H1 (cell line): ENCODE results near the gene HELZ2. TPM values are rescaled to one million over a fixed set of nuclear protein-coding genes. Genes with fewer than 3 reads are reported as not detected.
"Not testable (repeated sequence)": the region's sequence is repeated elsewhere in the genome, so short reads cannot be mapped to it uniquely, and the experiment has no call there.

ENCODE experiments used
- CTCF ChIA-PET: fragments of 300-600 bp; sonication (Branson Sonifier 250); formaldehyde crosslinking; loops from one replicate; lab custom pipeline; 2021; ENCODE audit not compliant: partially characterized antibody; lab: Charles Lee
- POLR2A ChIA-PET: fragments of 300-600 bp; sonication (Branson Sonifier 250); formaldehyde crosslinking; loops from one replicate; lab custom pipeline; 2021; ENCODE audit warnings: inconsistent platforms; ENCODE audit not compliant: partially characterized antibody; lab: Charles Lee
- DNase-seq, 2 experiments: peaks; one replicate each; pipeline versions ENCODE4 v3.0.0 to v3.0.0-alpha.2; 2010 to 2022; ENCODE audit warnings: low spot score in 2 of 2, low read depth in 1 of 2, mixed read lengths in 1 of 2
- FAIRE-seq: peaks from 2 replicates; lab custom pipeline; 2011; peaks lifted over from hg19 to GRCh38; lab: Jason Lieb, UNC
- H2AFZ ChIP-seq: 2 replicates; pipeline ENCODE4 v1.8.1; 2012; ENCODE audit warnings: low read length, inconsistent platforms
- H2AK5ac ChIP-seq: 2 replicates; pipeline ENCODE4 v1.6.1; 2013; ENCODE audit warnings: low read depth, low read length
- H2BK120ac ChIP-seq: replicated peaks from 2 replicates; pipeline ENCODE3; 2013; ENCODE audit warnings: low read depth, low read length, inconsistent platforms
- H2BK12ac ChIP-seq: 2 replicates; pipeline ENCODE4 v1.6.1; 2013; ENCODE audit warnings: low read depth, low read length
- H2BK15ac ChIP-seq: 2 replicates; pipeline ENCODE4 v1.6.1; 2013; ENCODE audit warnings: low read length
- H2BK20ac ChIP-seq: 2 replicates; pipeline ENCODE4 v1.6.1; 2013; ENCODE audit warnings: low read length
- H2BK5ac ChIP-seq: 2 replicates; pipeline ENCODE4 v1.6.1; 2013; ENCODE audit warnings: low read depth, low read length
- H3K14ac ChIP-seq: 2 replicates; pipeline ENCODE4 v1.6.1; 2013; ENCODE audit warnings: inconsistent platforms; ENCODE audit not compliant: insufficient read length
- H3K18ac ChIP-seq: 2 replicates; pipeline ENCODE4 v1.6.1; 2013; ENCODE audit warnings: low read length; ENCODE audit errors: extremely low read depth
- H3K23ac ChIP-seq: 2 replicates; pipeline ENCODE4 v1.6.1; 2013; ENCODE audit warnings: inconsistent platforms; ENCODE audit not compliant: insufficient read length
- H3K23me2 ChIP-seq: 2 replicates; pipeline ENCODE4 v1.6.1; 2013; ENCODE audit warnings: low read depth, low read length
- H3K27ac ChIP-seq: 2 replicates; pipeline ENCODE4 v1.6.1; 2011; ENCODE audit warnings: low read depth, low read length, inconsistent platforms
- H3K27me3 ChIP-seq, 4 experiments: replicated peaks in 1 of 4; 1 replicate in 1 of 4; 2 replicates in 3 of 4; pipeline versions ENCODE4 v1.6.1 to v1.8.1; 2011 to 2013; ENCODE audit warnings: low read length in 3 of 4, mild to moderate bottlenecking in 3 of 4, inconsistent platforms in 2 of 4, mixed read lengths in 2 of 4, moderate library complexity in 1 of 4; ENCODE audit not compliant: control insufficient read depth in 3 of 4, insufficient read depth in 3 of 4; ENCODE audit errors: extremely low read depth in 1 of 4
- H3K36me3 ChIP-seq, 4 experiments: 2 replicates each; pipeline versions ENCODE4 v1.6.1 to v1.8.1; 2011 to 2013; ENCODE audit warnings: mild to moderate bottlenecking in 4 of 4, low read length in 3 of 4, moderate library complexity in 2 of 4, control low read depth in 1 of 4, inconsistent platforms in 1 of 4; ENCODE audit not compliant: insufficient read depth in 4 of 4, control insufficient read depth in 2 of 4
- H3K4ac ChIP-seq: replicated peaks from 2 replicates; pipeline ENCODE3; 2013; ENCODE audit warnings: low read length, low read depth, mixed read lengths, inconsistent platforms; ENCODE audit not compliant: insufficient read length
- H3K4me1 ChIP-seq, 4 experiments: replicated peaks in 1 of 4; 1 replicate in 1 of 4; 2 replicates in 3 of 4; pipeline versions ENCODE4 v1.6.1 to v1.8.1; 2011 to 2013; ENCODE audit warnings: low read length in 3 of 4, inconsistent platforms in 2 of 4, mixed read lengths in 1 of 4; ENCODE audit not compliant: insufficient read depth in 4 of 4, control insufficient read depth in 3 of 4
- H3K4me2 ChIP-seq, 2 experiments: 2 replicates each; pipeline versions ENCODE4 v1.6.1 to v1.8.1; 2011 to 2013; ENCODE audit warnings: low read depth in 2 of 2, low read length in 2 of 2, control low read depth in 1 of 2, inconsistent platforms in 1 of 2, mild to moderate bottlenecking in 1 of 2; ENCODE audit not compliant: insufficient read depth in 1 of 2
- H3K4me3 ChIP-seq, 4 experiments: fragments of 200-600, 300-600 bp in 1 of 4; sonication (generic), shearing (Covaris generic), sonication (Bioruptor Twin) in 1 of 4; 2 replicates each; pipeline versions ENCODE4 v1.5.1 to v1.8.1; 2011 to 2016; ENCODE audit warnings: low read length in 4 of 4, low read depth in 3 of 4, control low read depth in 2 of 4, inconsistent platforms in 2 of 4, mild to moderate bottlenecking in 2 of 4, mixed read lengths in 1 of 4, moderate library complexity in 1 of 4; ENCODE audit not compliant: insufficient read depth in 2 of 4; ENCODE audit errors: extremely low read depth in 1 of 4
- H3K56ac ChIP-seq: replicated peaks from 2 replicates; pipeline ENCODE3; 2013; ENCODE audit warnings: low read depth, mild to moderate bottlenecking, mixed read lengths, low read length, inconsistent platforms; ENCODE audit not compliant: insufficient read length
- H3K79me1 ChIP-seq: 2 replicates; pipeline ENCODE4 v1.6.1; 2013; ENCODE audit warnings: low read depth, low read length, control low read depth
- H3K79me2 ChIP-seq, 2 experiments: 2 replicates each; pipeline versions ENCODE4 v1.6.1 to v1.8.1; 2012 to 2013; ENCODE audit warnings: low read length in 2 of 2, mild to moderate bottlenecking in 2 of 2, inconsistent platforms in 1 of 2; ENCODE audit not compliant: insufficient read depth in 2 of 2, control insufficient read depth in 1 of 2
- H3K9ac ChIP-seq, 4 experiments: replicated peaks in 1 of 4; 1 replicate in 1 of 4; 2 replicates in 3 of 4; pipeline versions ENCODE4 v1.6.1 to v1.8.1; 2011 to 2013; ENCODE audit warnings: low read depth in 3 of 4, low read length in 3 of 4, control low read depth in 2 of 4, mild to moderate bottlenecking in 2 of 4, moderate library complexity in 2 of 4, inconsistent platforms in 1 of 4; ENCODE audit errors: extremely low read depth in 1 of 4
- H3K9me3 ChIP-seq, 2 experiments: 2 replicates each; pipeline versions ENCODE4 v1.6.1 to v1.8.1; 2012 to 2013; ENCODE audit warnings: mild to moderate bottlenecking in 2 of 2, moderate library complexity in 2 of 2, control low read depth in 1 of 2, inconsistent platforms in 1 of 2, low read depth in 1 of 2, low read length in 1 of 2, mixed read lengths in 1 of 2; ENCODE audit not compliant: insufficient read depth in 2 of 2
- H4K20me1 ChIP-seq, 2 experiments: replicated peaks in 1 of 2; 2 replicates each; pipeline versions ENCODE3 to v1.8.1; 2011 to 2013; ENCODE audit warnings: inconsistent platforms in 2 of 2, low read length in 2 of 2, mild to moderate bottlenecking in 1 of 2; ENCODE audit not compliant: insufficient read depth in 2 of 2, control insufficient read depth in 1 of 2
- H4K5ac ChIP-seq: 2 replicates; pipeline ENCODE4 v1.6.1; 2013; ENCODE audit warnings: low read length, low read depth, mixed read lengths, inconsistent platforms; ENCODE audit not compliant: insufficient read length
- H4K8ac ChIP-seq: 2 replicates; pipeline ENCODE4 v1.8.0; 2013; ENCODE audit warnings: mild to moderate bottlenecking, moderate library complexity, low read length, inconsistent platforms; ENCODE audit not compliant: insufficient read depth; ENCODE audit errors: extremely low read depth
- H4K91ac ChIP-seq: replicated peaks from 2 replicates; pipeline ENCODE3; 2013; ENCODE audit warnings: low read length, mixed read lengths, inconsistent platforms; ENCODE audit not compliant: insufficient read length
- SP1 ChIP-seq: IDR thresholded peaks from 2 replicates; pipeline ENCODE4 v1.6.1; 2011; ENCODE audit warnings: low read depth, low read length
- SP4 ChIP-seq: IDR thresholded peaks from 2 replicates; pipeline ENCODE4 v1.6.1; 2012; ENCODE audit warnings: low read length, inconsistent platforms
- WGBS, 2 experiments: shearing (Covaris generic) in 1 of 2; methylation state at CpG; one replicate each; pipeline versions ENCODE4 v1.1.6 to v1.1.7; 2013 to 2015; ENCODE audit warnings: low lambda C conversion rate in 2 of 2, mixed read lengths in 2 of 2, inconsistent platforms in 1 of 2, low coverage in 1 of 2, missing lambda C conversion rate in 1 of 2; ENCODE audit not compliant: insufficient replicate concordance in 2 of 2, insufficient coverage in 1 of 2, insufficient read length in 1 of 2; ENCODE audit errors: extremely low coverage in 1 of 2, missing lambda C conversion rate in 1 of 2; 5-methylcytosine and 5-hydroxymethylcytosine counted together
- polyA plus RNA-seq, 7 experiments: library from polyadenylated mRNA; depleted of rRNA in 3 of 7; stranded (reverse) in 5 of 7; unstranded in 2 of 7; fragments of >200 nt in 5 of 7; fragments of 200-250 nt in 2 of 7; gene quantifications; 1 replicate in 5 of 7; 2 replicates in 1 of 7; 4 replicates in 1 of 7; pipeline versions ENCODE4 v1.2.1 to v1.2.3, GENCODE V29; 2011 to 2013; ENCODE audit warnings: missing spikeins in 2 of 7, mixed read lengths in 2 of 7
- total RNA-seq: library from RNA; stranded (reverse); fragmentation: NEBNext Ultra II Directional; extraction: Animal tissue kit (Norgen Biotek cat#: 25700); gene quantifications from 2 replicates; pipeline ENCODE4 v1.2.1, GENCODE V29; 2021

Gene HELZ2
- total and polyA plus RNA-seq, 2 of the 8 experiments (the other 6 are each of a cell fraction or from before 2014, with no cell fraction given) = 7.9 to 17.5 TPM

- not testable (repeated sequence) for H3K9me3 ChIP-seq, H3K4me1 ChIP-seq, H4K20me1 ChIP-seq, H3K18ac ChIP-seq, H3K56ac ChIP-seq, H3K36me3 ChIP-seq, H3K27ac ChIP-seq, H3K4ac ChIP-seq, H2BK5ac ChIP-seq, H2BK20ac ChIP-seq, H2AFZ ChIP-seq, H4K91ac ChIP-seq, H3K9ac ChIP-seq, H2BK15ac ChIP-seq, H2BK120ac ChIP-seq, H2AK5ac ChIP-seq, H2BK12ac ChIP-seq, H3K79me1 ChIP-seq, H3K23ac ChIP-seq, H4K5ac ChIP-seq, H3K14ac ChIP-seq, H3K79me2 ChIP-seq, H3K27me3 ChIP-seq, H3K4me3 ChIP-seq, H3K23me2 ChIP-seq, H3K4me2 ChIP-seq
- FAIRE-seq (peak; percentile 52), DNase-seq (peak in 1 of 2 experiments; percentile 77)
- TF ChIP-seq SP4 = 0 out of 2 replicates have a peak, but pooled peaks have one; percentile 47
- TF ChIP-seq SP1 = 0 out of 2 replicates have a peak, but pooled peaks have one; percentile 5
- CTCF ChIA-PET = interaction anchor here (0.6 kb wide), 2 partner anchors 13 to 17 kb away, joined by 3 to 4 read pairs; no protein-coding TSS in a partner anchor
- 92% methylated on average over 23 of the region's 31 CpGs; no CpG with 5 or more reads in 1 of the 2 experiments for WGBS, 2 experiments
- 0 out of 2 replicates have a peak overlapping the region, but pooled peaks have one; percentile 25 for H4K8ac ChIP-seq
- POLR2A ChIA-PET = interaction anchor here (1.2 to 1.7 kb wide), 2 partner anchors 9 to 14 kb away, joined by 3 to 5 read pairs; partner anchors contain the start of gene HELZ2
These were observed 14.3 kb downstream of the HELZ2 start for GRCh38 chr20:63559485-63560332.
